GM21723 (cell line): ENCODE data around the gene EMID1.
A peak's percentile ranks its signal among the peaks of the same experiment; 100 is the strongest.

ENCODE experiments used
- ATAC-seq: cut with Tn5 transposase; IDR thresholded peaks from one replicate; pipeline ENCODE4 v1.9.1; 2021; ENCODE audit warnings: mild to moderate bottlenecking, moderate library complexity; ENCODE audit not compliant: unreplicated experiment

Gene EMID1

DNA sequence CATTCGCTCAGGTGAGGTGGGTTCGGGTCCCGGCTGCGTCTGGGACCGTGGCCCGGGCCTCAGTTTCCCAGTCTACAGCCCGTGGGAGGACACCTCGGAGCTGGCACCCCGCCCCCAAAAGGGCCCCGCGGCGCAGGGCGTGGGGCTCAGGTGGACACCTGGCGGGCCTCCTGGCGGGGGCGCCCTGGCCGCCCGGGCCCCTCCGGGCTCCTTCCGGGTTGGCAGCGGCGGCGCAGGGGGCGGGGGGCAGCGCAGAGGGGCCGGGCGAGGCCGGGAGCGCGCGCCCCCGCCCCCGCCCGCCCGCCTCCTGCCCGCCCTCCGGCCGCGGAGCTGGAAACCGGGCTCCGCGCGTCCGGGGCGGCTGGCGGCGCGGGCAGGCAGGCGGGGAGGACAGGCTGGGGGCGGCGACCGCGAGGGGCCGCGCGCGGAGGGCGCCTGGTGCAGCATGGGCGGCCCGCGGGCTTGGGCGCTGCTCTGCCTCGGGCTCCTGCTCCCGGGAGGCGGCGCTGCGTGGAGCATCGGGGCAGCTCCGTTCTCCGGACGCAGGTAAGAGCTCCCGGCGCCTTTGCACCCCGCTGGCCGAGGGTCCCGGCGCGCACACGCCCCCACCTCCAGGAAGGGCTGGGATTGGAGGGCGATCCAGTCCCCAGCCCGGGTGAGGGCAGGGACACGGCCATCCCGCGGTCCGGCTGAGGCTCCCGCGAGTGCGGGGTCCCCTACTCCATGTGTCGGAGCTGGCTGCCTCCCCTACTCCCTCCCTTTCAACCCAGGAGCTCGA lies at the start of gene EMID1:
EMID1 (plus strand) TSS at position 303 of the 778 bp plus-strand sequence; CDS start at position 446, 143 bp downstream.
- no peak for ATAC-seq

DNA sequence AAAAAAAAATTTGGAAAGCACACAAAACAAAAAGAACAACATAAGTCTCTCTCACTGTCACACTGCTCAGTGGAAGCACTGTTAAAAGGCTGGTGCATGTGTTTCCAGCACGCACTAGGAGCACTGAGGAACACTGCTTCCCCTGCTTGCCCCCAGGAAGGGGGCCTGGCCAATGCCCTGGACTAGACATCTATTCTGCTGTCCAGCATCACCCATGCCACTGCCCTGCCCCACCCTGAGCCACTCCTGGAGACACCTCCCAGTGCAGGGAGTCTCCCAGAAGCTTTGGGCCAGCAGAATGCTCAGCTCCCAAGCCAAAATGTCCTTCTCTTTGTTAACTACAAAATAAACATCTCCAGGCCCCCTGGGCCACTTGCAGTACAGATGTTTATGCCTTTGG lies 49.7 kb upstream of the EMID1 start:
- ATAC-seq = no peak

GRCh38 chr22:29156507-29156906 lies 49.2 kb upstream of the EMID1 start:
- no peak for ATAC-seq

GRCh38 chr22:29157759-29158535 lies 47.7 kb upstream of the EMID1 start:
- ATAC-seq = no peak

- no peak for ATAC-seq
Measured at GRCh38 chr22:29158546-29158945, 47.1 kb upstream of the EMID1 start.

- ATAC-seq = no peak
Measured at GRCh38 chr22:29163808-29164207, 41.9 kb upstream of the EMID1 start.

GRCh38 chr22:29165321-29166060 lies 40.2 kb upstream of the EMID1 start:
- ATAC-seq = no peak

GRCh38 chr22:29166180-29166579 lies 39.5 kb upstream of the EMID1 start:
- no peak for ATAC-seq

DNA sequence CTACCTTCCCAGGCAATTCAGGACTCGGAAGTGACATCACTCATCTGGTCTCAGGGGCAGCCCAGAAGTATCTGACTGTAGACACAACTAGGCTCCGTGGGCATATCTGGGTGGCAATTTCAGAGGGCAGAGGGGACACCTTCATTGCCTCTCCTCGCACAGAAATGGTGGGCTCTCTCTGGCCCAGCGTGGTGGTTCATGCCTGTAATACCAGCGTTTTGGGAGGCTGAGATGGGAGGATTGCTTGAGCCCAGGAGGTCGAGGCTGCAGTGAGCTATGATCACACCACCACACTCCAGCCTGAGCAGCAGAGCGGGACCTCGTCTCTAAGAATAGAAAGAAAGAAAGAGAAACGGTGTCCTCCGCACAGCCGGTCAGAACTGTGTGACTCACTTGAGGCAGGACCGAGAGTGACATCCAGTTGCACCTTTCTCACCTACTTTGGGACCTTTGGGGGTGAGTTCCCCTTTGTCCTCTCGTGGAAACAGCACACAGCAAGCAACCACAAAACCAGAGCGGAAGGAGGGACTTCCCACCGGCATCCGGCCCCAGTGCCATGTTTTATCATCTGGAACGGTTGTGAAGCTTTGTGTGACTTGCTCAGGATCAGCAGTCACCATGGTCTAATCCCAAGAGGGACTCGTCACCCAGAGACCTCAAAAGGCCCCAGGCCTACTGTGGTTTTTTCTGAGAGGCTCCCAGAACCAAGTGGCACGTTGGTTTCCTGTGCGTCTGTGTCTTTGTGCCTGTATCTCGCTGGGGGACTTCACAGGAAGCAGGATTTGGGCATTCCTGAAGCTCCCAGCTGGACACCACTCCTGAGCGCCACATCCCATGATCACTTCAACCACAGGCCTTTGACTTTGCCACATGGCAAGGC lies 38.4 kb upstream of the EMID1 start:
- ATAC-seq = peak; percentile 95

DNA sequence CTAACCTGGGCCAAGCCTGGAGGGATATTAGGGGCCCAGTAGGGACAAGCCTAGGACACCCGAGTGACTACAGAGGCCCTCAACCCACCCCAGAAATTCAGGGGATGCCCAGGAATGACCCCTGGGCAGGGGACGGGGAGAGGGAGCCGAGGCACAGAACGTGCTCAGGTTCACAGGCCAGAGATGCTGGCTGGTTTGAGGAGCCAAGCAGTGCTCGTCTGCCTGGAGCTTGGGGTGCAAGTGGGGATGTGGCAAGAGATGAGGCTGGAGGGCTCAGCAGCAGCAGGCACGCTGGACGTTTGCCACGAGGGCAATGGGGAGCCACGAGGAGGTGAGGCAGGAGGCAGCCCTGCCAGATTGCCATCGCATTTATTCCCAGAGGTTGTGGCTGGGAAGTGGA lies 34.0 kb upstream of the EMID1 start:
- ATAC-seq = no peak

GRCh38 chr22:29172216-29172615 lies 33.5 kb upstream of the EMID1 start:
- no peak for ATAC-seq

GRCh38 chr22:29175312-29175835 lies 30.3 kb upstream of the EMID1 start:
- no peak for ATAC-seq

DNA sequence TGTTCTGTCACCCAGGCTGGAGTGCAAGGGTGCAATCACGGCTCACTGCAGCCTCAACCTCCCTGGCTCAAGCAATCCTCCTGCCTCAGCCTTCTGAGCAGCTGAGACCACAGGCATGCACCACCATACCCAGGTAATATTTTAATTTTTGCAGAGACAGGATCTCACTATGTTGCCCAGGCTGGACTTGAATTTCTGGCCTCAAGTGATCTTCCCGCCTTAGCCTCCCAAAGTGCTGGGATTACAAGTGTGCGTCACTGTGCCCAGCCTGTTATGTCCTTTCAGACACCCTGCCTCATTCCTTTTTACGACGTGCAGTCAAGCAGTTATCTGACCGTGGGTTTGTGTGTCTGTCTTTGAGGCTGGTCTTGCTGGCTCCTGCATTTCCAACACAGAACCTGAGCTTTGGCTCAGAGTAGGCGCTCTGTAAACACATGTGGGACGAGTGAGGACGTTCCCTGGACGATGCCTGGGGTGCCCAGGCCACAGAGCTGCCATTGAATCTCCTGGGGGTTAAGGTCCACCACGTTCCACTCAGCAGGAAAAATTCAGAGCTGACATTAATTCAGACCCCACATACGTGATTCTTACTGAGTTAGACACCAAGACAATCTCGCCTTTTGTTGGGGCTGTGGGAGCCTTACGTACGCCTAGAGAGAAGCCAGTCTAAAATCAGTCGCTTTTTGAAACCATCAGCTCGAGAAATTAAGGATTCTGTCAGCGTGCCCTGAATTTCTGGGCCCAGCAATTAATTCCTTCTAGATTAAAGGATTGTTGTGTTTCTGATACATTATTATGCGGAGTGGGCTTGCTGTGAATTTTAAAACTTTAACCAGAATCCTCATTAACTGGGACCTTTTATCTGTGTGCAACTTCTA lies 21.5 kb upstream of the EMID1 start:
- no peak for ATAC-seq

- no peak for ATAC-seq
Measured at GRCh38 chr22:29184849-29185490, 20.7 kb upstream of the EMID1 start.

DNA sequence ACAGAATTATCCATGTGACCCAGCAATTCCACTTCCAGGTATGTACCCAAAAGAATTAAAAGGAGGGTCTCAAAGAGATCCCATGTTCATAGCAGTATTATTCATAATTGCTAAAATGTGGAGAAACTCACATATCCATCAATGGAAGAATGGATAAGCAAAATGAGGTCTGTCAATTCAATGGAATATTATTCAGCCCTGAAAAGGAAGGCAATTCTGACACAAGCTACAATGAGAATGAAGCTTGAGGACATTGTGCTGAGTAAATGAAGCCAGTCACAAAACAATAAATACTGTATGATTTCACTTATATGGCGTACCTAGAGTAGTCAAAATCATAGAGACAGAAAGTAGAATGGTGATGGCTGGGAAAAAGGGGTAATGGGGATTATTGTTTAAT lies 19.4 kb upstream of the EMID1 start:
- no peak for ATAC-seq

DNA sequence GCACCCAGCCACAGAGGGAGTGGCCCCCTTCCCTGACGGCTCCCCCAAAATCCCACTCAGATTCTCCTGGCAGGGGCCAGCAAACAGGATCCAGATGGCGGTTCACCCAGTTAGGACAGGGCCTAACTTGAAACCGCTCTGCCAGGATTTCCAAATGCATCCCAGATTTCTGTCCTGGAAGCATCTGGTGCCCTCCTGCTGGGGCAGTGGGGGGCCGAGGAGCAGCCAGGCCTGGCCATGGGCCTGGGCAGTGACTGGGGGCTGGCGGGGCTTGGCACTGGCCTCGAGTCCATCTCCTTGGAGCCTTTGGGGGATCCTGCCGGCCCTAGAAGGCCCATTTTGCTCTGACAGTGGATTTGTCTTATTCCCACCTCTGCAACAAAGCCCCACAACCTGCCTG lies 17.9 kb upstream of the EMID1 start:
- ATAC-seq = no peak

DNA sequence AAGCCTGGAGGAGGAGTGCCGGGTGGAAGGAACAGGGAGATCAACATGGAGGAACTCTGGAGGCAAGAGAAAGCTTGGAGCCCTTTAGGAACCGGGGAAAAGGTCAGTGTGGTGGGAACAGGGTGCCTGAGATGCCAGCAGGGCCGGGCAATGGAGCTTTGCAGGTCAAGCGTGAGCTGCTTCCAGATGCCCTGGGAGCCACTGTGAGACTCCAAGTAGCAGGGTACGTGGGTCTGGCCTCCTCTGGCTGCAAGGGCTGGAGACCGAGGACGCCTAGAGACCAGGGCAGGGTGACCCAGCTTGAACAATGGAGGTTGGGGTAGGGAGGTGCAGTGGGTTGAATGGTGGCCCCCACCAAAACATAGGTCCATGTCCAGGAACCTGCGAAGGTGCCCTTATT lies 15.6 kb upstream of the EMID1 start:
- ATAC-seq = no peak

GRCh38 chr22:29190918-29191317 lies 14.8 kb upstream of the EMID1 start:
- no peak for ATAC-seq

- no peak for ATAC-seq
Measured at GRCh38 chr22:29193021-29193420, 12.7 kb upstream of the EMID1 start.
